GM21576 (cell line): ENCODE results near the gene SCP2.
A peak's percentile ranks its signal among the peaks of the same experiment; 100 is the strongest.

Experiments
- ATAC-seq: cut with Tn5 transposase; IDR thresholded peaks from one replicate; pipeline ENCODE4 v1.9.1; 2021; ENCODE audit warnings: mild to moderate bottlenecking, moderate library complexity; ENCODE audit not compliant: unreplicated experiment

The SCP2 gene

GRCh38 chr1:52927212-52928014 lies at the start of gene SCP2:
Gene SCP2, plus strand, starts transcription at chr1:52927276. Its CDS starts 121 bp downstream, at chr1:52927397.
- ATAC-seq: peak; percentile 61

GRCh38 chr1:52877554-52877953 lies 49.5 kb upstream of the SCP2 start:
- no peak for ATAC-seq

GRCh38 chr1:52880206-52880605 lies 46.9 kb upstream of the SCP2 start:
- ATAC-seq: no peak

GRCh38 chr1:52887483-52887882 lies 39.6 kb upstream of the SCP2 start:
- ATAC-seq: no peak

- no peak for ATAC-seq
These were observed 34.5 kb upstream of the SCP2 start for GRCh38 chr1:52892424-52893215.

- ATAC-seq: no peak
These were observed 27.6 kb upstream of the SCP2 start for GRCh38 chr1:52899445-52899894.

GRCh38 chr1:52900402-52900801 lies 26.7 kb upstream of the SCP2 start:
- ATAC-seq: no peak

- ATAC-seq: no peak
These were observed 25.7 kb upstream of the SCP2 start for GRCh38 chr1:52901384-52901783.

- no peak for ATAC-seq
These were observed 22.7 kb upstream of the SCP2 start for GRCh38 chr1:52904208-52904926.

- ATAC-seq: no peak
These were observed 22.0 kb upstream of the SCP2 start for GRCh38 chr1:52904927-52905698.

- ATAC-seq: no peak
These were observed 20.9 kb upstream of the SCP2 start for GRCh38 chr1:52906135-52906603.

- ATAC-seq: no peak
These were observed 19.8 kb upstream of the SCP2 start for GRCh38 chr1:52907068-52907811.

GRCh38 chr1:52907812-52908153 lies 19.3 kb upstream of the SCP2 start:
- ATAC-seq: no peak

- ATAC-seq: no peak
These were observed 15.5 kb upstream of the SCP2 start for GRCh38 chr1:52911541-52911940.

GRCh38 chr1:52913014-52913413 lies 14.1 kb upstream of the SCP2 start:
- ATAC-seq: no peak

- ATAC-seq: no peak
These were observed 13.5 kb upstream of the SCP2 start for GRCh38 chr1:52913537-52913936.

- no peak for ATAC-seq
These were observed 12.6 kb upstream of the SCP2 start for GRCh38 chr1:52914463-52914862.

GRCh38 chr1:52915211-52915854 lies 11.7 kb upstream of the SCP2 start:
- no peak for ATAC-seq

- no peak for ATAC-seq
These were observed 11.2 kb upstream of the SCP2 start for GRCh38 chr1:52915855-52916220.
